Right forelimb (tissue), 1 donor: ENCODE data around the gene GDF2.

Experiments
- DNase-seq: peaks from one replicate; pipeline ENCODE4 v3.0.0-alpha.2; 2018

Gene GDF2

GRCh38 chr10:47334466-47335295 is 12.4 kb downstream of the GDF2 start:
- DNase-seq: no peak

GRCh38 chr10:47335906-47336305 is 13.7 kb downstream of the GDF2 start:
- no peak for DNase-seq

GRCh38 chr10:47336387-47337134 is 14.3 kb downstream of the GDF2 start:
- no peak for DNase-seq

- DNase-seq: no peak
Observed at GRCh38 chr10:47337310-47337709, 15.1 kb downstream of the GDF2 start.

- DNase-seq: no peak
Observed at GRCh38 chr10:47339186-47339735, 17.0 kb downstream of the GDF2 start.

- no peak for DNase-seq
Observed at GRCh38 chr10:47339759-47340607, 17.7 kb downstream of the GDF2 start.

GRCh38 chr10:47340608-47341170 is 18.4 kb downstream of the GDF2 start:
- peak; percentile 70 for DNase-seq

- no peak for DNase-seq
Observed at GRCh38 chr10:47344996-47345870, 23.0 kb downstream of the GDF2 start.

GRCh38 chr10:47346581-47347302 is 24.5 kb downstream of the GDF2 start:
- DNase-seq: no peak

GRCh38 chr10:47347303-47347675 is 25.0 kb downstream of the GDF2 start:
- no peak for DNase-seq

- no peak for DNase-seq
Observed at GRCh38 chr10:47348138-47348651, 25.9 kb downstream of the GDF2 start, which contains the start of gene RBP3. Gene RBP3 (plus strand): TSS chr10:47348363. CDS start chr10:47348485, 122 bp downstream.

- DNase-seq: no peak
Observed at GRCh38 chr10:47348661-47349470, 26.6 kb downstream of the GDF2 start.

GRCh38 chr10:47349516-47349915 is 27.3 kb downstream of the GDF2 start:
- DNase-seq: no peak

GRCh38 chr10:47349941-47350371 is 27.7 kb downstream of the GDF2 start:
- DNase-seq: no peak

- DNase-seq: no peak
Observed at GRCh38 chr10:47350671-47351640, 28.7 kb downstream of the GDF2 start.

GRCh38 chr10:47351899-47352815 is 29.9 kb downstream of the GDF2 start:
- DNase-seq: no peak

GRCh38 chr10:47353351-47353750 is 31.1 kb downstream of the GDF2 start:
- no peak for DNase-seq
